NCI-H1105 (cell line): ENCODE results near the gene ITPKC.

ENCODE experiments used
- DNase-seq: peaks from one replicate; lab custom pipeline; 2025; lab: John Stamatoyannopoulos, UW

The ITPKC gene

DNA sequence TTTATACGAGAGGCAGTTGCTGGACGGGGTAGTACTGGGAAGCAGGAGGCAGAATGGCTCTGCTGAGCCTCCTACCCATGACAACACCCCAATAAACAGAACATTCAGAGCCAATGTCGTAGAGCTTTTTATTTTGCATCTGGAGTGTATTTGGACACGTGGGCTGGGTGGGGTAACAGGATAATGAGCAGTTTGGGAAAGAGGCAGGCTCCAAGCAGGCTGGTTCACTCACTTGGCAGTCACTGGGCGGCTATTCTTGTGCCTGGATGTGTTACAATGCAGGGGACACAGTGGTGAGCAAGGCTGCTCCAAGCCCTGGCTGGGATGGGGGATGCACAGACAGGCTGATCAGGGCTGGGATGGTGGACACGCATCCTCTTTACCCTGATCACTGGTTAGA lies 23.8 kb downstream of the ITPKC start:
- no peak for DNase-seq

DNA sequence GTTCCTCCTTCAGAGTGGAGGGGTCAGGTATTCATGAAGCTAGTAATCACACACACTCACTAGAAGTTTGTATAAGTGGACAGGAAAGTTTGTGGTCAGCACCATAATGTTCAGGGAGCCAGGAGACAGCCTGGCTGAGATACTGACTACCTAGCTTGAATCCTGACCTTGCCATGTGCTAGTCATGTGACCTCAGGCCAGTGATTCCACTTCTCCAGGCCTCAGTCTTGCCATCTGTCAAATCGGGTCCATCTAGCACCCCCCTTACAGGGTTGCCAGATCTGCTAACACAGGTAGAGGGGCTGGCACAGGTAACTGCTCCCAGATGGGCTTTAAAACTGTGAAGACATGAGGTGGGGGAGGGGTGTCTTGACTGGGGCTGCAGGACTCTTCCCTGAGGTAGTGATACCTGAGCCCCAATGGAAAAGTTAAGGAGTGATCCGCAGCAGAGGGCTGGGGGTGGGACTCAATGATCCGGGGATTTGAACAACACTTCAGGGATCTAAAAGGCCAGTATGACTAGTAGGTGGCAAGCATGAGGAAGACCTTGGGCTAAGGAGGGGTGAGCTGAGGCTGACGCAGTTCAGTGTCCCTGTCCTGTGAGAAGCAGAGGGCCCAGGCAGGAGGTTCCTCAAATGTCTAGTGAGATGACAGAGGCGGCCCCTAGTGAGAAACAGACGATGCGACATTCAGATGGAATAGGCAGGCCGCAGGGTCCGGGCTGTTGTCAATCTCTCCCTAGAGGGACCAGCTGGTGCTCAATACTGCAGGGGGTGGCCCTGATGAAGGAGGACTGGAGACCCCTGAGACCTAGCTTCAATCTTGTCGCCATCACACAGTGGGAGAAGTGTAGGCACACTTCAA lies 24.8 kb downstream of the ITPKC start:
- DNase-seq: no peak

DNA sequence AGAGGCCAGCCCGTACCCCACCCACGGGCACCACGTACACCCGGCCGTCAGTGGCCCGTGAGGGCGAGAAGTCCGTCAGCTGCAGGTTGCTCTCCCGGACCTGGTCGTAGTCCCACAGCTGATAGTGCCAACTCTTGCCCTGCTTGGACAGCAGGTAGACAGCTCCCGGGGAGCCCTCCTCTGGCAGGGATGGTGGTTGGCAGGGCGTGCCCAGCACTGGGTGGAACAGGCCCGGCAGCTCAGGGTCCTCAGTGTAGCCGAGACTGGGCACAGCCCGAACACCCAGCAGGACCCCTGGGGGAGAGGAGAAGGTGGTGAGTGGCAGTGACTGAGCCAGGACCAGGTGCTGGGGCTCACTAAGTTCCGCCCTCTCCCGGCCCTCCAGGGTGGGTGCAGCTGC lies 25.6 kb downstream of the ITPKC start:
- no peak for DNase-seq

DNA sequence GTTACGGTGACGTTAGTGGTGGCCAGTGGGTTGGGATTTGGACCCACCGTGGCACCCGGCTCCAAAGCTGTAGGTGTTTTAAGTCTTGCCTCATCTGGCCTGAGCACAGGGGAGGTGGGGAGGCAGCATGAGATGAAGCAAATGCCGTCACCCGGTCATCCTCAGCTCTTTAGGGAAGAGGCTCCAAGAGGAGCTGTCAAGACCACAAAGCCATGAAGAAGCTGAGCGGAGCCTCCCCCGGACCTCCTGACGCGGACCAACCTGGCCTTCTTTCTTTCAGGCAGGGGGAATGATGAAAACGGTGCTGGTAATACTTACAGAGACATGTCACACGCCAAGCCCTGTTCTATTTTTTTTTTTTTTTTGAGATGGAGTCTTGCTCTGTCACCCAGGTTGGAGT lies 26.0 kb downstream of the ITPKC start:
- no peak for DNase-seq

DNA sequence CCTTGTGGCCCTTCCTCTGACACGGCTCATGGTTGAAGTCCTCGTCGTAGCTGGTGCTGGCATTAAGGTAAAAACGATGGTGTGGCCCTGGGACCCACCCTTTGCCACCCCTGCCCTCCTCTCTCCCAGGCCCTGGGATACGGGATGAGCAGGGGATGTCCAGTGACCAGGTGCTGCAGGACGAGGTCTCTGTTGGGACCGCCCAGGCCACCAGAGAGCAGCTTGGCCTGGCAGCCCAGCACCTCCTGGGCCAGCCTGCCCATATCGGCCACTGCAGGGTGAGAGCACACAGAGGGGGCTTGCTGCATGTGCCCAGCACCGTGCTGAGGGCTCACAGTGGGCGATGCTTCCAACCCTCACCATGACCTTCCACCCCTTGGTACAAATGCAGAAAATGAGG lies 27.0 kb downstream of the ITPKC start:
- no peak for DNase-seq

DNA sequence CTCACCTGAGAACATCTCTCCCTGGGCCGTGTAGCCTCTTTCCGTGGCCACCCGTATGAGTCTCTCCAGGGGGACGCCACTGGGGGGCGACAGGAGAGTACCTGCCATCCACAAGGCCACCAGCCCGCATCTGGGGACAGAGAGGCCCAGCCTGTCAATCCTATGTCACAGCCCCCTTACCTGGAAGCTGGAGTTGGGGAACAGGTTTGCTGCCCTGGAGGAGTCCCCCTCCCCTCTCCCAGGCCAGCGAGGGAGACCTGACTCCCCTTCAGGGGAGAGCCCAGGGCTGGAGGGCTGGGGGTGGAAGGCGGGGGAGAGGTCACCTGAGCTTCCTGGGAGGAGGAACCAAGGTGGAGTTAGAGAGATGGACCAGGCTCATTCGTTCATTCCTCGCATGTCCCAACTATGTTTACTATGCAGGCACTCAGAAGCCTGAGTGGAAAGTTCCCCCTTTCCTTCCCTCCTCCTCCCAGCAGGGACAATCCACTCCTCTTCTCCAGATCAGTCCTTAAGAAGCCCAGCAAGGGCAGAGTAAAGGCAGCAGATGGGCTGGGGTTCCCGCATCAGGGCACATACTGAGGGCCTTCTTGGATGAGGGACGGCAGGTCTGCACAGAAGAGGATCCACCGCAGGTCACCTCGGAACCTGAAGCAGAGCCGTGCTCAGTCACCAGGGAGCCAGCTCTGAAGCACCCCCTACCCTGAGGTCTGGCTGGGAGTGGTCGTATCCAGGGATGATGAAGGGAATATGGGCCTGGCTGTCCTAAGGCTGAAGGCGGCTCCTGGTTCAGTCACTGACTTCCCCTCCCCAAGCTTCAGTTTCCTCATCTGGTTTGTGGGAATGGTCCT lies 27.9 kb downstream of the ITPKC start:
- no peak for DNase-seq

DNA sequence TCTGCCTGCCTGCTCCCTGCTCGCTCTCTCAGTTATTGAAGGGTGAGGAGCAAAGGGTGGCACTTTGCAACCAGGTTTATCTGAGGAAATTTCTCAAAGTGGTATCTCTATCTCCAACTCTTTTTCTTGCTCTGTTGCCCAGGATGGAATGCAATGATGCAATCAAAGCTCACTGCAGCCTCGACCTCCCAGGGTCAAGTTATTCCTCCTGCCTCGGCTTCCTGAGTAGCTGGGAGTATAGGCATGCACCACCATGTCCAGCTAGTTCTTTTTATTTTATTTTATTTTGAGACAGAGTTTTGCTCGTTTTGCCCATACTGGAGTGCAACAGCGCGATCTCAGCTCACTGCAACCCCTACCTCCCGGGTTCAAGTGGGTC lies 28.5 kb downstream of the ITPKC start:
- DNase-seq: no peak

DNA sequence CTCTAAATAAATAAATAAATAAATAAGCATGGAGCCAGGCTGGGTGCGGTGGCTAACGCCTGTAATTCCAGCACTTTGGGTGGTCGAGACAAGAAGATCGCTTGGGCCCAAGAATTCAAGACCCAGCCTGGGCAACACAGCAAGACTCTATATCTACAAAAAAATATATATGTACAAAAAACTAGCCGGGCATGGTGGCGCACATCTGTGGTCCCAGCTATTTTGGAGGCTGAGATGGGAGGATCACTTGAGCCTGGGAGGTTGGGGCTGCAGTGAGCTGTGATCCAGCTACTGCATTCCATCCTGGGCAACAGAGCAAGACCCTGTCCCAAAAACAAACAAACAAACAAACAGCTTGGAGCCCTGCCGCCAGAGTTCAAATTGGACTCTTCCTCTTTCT lies 30.6 kb downstream of the ITPKC start:
- DNase-seq: no peak

DNA sequence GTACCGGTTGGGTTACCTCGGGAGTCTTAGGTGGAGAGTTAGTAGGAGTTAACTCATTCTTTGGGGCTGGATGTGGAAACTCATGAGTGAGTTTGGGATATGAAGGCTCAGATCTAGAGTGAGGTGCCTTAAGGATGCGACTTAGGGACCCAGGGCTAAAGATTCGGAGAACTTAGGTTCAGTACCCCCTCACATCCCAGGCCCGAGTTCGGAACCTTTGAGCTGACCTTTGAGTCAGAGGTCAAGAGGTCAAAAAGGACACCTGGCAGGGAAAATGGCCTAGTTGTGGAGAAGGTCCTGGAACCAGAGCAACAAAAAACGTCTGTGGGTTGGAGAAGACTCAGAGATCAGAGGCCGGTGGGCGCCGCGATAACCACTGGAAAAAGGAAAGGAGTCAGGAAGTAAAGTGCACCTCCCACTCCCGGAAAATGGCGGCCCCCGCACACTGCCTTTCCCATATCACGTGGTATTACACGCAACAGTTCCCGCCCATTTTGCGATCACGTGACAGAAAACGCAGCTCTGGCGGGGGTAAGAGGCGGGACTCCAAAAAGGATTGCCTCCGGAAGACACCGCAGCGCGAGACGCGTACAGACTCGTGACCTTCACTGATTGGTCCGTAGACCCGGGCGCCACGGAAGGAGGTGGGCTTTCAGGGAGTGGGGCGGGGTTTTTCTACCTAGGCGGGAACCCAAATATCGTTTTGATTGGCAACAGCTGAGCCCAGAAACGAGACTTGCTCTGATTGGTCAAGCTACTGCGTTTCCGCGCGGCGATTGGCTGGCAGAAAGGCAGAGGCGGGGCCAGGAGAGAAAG lies 33.4 kb downstream of the ITPKC start, which contains the start of gene ACTMAP:
Gene ACTMAP (minus strand): TSS at position 420 of the 816 bp plus-strand sequence. CDS start 674 bp downstream, outside the sequence.
- peak; percentile 100 for DNase-seq

DNA sequence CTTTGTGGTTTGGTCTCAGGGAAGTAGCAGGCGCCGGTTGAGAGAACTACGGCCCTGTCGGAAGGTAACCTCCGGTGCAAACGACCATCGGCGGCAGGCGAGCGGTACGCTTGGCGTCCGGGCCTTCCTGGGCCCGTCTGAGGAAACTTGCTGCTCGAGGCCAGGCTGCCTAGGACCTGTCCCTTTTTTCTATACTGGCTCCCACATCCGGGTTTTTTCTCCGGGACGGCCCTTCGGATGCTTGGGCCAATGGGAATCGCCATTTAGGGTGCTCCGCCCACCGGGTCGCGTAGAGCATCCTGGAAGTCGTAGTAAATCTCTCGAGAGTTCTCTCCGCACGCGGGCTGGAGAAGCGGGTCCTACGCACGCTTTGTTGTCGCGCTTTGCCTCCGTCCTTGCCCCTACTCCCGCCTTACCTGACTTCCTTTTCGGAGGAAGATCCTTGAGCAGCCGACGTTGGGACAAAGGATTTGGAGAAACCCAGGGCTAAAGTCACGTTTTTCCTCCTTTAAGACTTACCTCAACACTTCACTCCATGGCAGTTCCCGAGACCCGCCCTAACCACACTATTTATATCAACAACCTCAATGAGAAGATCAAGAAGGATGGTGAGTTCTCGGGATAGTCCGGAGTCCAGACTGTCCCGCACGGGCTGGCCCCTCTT lies 34.1 kb downstream of the ITPKC start, which contains the start of gene SNRPA:
Gene SNRPA (plus strand): TSS at position 330 of the 664 bp plus-strand sequence. CDS start 206 bp downstream, at position 536.
- peak; percentile 98 for DNase-seq

DNA sequence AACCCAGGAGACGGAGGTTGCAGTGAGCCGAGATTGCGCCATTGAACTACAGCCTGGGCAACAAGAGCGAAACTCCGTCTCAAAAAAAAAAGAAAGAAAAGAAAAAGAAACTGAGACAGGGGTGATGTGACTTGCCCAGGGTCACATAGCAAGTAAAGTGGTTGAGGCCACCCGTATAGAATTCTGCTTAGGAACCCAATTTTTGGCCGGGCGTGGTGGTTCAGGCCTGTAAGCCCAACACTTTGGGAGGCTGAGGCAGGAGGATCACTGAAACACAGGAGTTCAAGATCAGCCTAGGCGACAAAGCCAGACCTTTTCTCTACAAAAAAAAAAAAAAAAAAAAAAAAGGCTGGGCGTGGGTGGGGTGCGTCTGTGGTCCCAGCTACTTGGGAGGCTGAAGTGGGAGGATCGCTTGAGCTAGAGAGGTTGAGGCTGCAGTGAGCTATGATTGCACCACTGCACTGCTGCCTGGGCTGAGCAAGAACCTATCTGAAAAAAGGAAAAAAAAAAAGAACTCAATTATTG lies 35.4 kb downstream of the ITPKC start:
- DNase-seq: no peak

DNA sequence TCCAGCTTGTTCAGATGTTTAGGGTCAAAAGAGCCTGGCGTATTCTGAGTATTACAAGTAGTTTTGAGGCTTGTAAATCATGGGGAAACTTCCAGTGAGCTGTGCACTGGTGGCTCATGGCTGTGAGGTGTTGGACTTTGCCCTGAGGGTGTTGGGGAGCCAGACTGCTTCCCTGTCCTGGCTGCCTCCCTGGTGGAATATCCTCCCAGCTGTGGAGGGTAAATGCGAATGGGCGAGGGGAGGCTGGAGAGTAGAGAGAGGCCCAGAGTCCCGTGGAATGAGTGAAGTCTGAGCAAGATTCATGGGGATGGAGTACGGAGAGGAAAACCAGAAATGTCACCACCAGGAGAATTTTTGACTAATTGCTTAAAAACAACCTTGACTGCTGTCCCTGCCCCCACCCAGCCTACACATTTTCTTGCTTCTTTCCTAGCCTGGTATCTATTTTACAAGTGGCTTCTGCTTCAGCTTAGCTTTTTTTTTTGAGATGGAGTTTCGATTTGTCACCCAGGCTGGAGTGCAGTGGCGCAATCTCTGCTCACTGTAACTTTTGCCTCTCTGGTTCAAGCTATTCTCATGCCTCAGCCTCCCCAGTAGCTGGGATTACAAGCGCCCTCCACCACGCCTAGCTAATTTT lies 37.8 kb downstream of the ITPKC start:
- no peak for DNase-seq

DNA sequence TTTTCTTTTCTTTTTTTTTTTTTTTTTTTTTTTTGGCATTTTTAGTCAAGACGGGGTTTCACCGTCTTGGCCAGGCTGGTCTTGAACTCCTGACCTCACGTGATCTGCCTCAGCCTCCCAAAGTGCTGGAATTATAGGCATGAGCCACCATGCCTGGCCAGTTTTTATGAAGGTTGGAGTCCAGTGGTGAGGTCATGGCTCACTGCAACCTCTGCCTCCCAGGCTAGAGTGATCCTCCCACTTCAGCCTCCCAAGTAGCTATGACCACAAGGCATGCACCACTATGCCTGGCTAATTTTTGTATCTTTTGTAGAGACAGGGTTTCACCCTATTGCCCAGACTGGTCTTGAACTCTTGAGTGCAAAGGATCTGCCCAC lies 38.3 kb downstream of the ITPKC start:
- DNase-seq: no peak

DNA sequence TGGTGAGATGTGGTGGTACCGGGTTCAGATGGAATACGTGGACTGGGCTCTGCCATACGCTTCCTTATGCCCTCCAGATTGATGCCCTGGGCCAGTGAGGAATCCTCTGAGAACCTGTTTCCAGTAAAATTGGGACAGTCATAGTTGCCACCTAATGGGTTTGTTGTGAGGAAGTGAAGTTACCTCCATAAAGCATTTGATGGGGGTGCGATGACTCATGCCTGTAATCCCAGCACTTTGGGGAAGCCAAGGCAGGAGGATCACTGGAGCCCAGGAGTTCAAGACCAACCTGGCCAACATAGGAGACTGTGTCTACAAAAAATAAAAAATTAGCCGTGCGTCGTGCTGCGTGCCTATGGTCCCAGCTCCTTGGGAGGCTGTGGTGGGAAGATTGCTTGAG lies 38.9 kb downstream of the ITPKC start:
- no peak for DNase-seq

DNA sequence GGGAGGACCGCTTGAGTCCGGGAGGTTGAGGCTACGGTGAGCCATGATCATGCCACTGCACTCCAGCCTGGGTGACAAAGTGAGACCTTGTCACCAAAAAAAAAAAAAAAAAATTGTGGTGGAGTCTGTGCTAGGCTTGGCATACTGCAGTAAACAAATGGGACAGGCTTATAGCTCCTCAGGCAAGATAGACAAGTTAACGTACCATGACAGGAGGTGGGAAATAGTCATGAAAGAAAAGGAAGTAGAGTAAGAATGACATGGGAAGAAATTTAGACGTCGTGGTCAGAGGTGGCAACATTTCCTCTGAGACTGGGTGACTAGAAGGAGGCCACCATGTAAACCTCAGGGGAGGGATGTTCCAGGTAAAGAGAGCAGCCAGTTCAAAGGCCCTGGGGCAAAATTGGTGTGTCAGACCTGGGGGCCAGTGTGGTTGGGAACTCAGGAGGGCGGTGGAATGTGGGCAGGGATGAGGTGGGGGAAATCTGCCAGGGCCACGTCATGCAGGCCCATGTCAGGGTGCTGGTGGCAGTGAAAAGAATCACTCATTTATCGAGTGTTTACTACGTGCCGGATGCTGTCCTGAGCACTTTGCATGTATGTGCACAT lies 39.7 kb downstream of the ITPKC start:
- no peak for DNase-seq

DNA sequence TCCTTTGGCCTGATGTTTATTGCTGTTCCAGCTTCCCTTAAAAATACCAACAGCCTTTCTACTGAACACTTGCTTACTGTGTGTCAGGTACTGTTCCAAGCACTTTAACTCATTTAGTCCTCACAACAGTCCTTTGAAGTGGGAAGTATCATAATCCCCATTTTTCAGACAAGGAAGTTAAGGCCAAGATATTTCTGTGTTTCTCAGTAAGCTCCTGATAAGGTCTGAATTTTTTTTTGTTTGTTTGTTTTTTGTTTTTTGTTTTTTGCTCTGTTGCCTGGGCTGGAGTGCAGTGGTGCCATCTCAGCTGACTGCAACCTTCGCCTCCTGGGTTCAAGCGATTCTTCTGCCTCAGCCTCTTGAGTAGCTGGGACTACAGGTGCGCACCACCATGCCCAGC lies 41.6 kb downstream of the ITPKC start:
- no peak for DNase-seq

DNA sequence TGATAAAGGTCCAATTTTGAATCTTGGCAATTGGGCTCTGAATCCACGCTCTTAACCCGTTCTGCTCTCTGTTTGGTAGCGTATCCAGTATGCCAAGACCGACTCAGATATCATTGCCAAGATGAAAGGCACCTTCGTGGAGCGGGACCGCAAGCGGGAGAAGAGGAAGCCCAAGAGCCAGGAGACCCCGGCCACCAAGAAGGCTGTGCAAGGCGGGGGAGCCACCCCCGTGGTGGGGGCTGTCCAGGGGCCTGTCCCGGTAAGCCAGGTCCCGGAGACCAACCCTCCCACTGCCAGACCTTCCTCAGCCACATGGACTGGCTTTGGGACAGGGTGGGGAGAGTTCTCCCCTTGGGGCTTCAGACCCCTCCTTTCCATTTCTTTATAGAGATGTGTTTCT lies 42.4 kb downstream of the ITPKC start:
- no peak for DNase-seq

DNA sequence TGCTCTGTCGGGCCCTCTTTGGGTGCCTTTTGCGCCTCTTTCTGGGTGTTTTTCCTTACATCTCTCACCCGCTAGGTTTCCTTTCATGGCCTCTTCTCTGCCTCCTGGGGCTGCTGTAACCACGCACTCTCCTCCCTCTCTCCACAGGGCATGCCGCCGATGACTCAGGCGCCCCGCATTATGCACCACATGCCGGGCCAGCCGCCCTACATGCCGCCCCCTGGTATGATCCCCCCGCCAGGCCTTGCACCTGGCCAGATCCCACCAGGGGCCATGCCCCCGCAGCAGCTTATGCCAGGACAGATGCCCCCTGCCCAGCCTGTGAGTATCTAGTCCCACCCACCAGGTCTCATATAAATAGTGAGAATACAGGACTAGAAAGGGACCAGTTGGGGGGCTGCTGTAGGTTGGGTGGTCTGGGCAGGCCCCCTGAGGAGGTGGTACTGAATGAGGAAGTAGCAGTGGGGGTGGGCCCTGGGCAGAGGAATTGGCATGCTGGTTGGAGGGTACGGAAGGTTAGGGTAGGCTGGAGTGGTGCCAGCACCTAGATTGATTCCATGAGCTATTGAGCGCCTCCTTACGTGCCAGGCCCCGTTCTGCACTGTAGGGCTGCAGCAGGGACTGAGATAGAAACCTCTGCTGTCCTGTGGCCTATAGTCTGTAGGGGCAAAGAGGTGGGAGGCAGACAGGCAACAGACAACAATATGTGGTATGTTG lies 46.0 kb downstream of the ITPKC start:
- no peak for DNase-seq

DNA sequence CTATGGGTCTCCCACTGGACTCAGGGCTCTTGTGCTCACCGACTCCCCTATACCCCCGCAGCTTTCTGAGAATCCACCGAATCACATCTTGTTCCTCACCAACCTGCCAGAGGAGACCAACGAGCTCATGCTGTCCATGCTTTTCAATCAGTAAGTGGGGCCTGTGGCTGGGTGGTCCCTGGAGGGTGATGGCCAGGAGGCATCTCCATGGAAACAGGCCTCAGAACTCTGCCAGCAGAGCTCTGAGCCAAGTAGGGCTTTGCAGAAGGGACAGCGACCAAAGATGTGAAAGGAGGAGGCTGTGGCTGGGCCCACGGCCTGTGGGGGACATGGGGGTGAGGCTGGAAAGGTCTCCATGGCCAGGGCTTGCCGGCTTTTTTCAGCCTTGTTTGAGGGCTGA lies 46.6 kb downstream of the ITPKC start:
- no peak for DNase-seq

DNA sequence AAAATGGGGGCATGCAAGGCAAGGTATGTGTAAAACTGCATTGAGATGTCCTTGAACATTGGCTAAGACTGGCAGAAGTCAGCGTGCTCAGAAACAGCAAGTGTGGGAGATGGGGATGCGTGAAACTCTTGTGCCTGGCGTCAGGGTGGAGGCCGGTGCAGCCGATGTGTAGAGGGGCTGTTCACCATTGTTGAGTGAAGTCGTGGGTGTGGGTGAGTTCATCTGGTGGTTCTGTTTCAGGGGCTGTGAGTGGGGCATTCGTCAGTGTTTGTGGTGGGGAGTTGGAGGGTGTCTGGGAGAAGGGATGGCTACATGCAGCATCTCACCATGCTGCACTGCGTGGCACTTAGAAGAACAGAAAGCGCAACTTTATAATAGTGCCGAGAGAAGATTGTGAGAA lies 47.1 kb downstream of the ITPKC start:
- DNase-seq: no peak
